Activated CD4-positive, CD25-positive, alpha-beta regulatory T cell treated with anti-CD3 and anti-CD28 coated beads, Interleukin-2, amount 50 U/mL, for 24 hours (primary cell): ENCODE data around the gene OR1J4.
"Not testable (repeated sequence)": the region's sequence is repeated elsewhere in the genome, so short reads cannot be mapped to it uniquely, and the experiment has no call there.

Experiments
- ATAC-seq, 2 donors: fragments of 150-1000 bp; cut with Tn5 transposase; one replicate each; pipeline ENCODE4 v1.10.0; 2021; ENCODE audit warnings: mild to moderate bottlenecking in 1 of 2, moderate library complexity in 1 of 2

Gene OR1J4

GRCh38 chr9:122518841-122519240 lies at the start of gene OR1J4:
TSS of gene OR1J4 (plus strand) at chr9:122519141. CDS start at chr9:122519141, 0 bp downstream.
- ATAC-seq, result no peak

- ATAC-seq, result no peak
Measured at GRCh38 chr9:122474561-122474960, 44.4 kb upstream of the OR1J4 start.

- ATAC-seq, result no peak
Measured at GRCh38 chr9:122475717-122476116, 43.2 kb upstream of the OR1J4 start.

- peak; percentile 48 to 64 for ATAC-seq
Measured at GRCh38 chr9:122477346-122477745, 41.6 kb upstream of the OR1J4 start.

GRCh38 chr9:122477826-122478225 lies 41.1 kb upstream of the OR1J4 start, which contains the start of gene OR1J1:
TSS of gene OR1J1 (minus strand) at chr9:122477926. CDS start at chr9:122477926, 0 bp downstream.
- ATAC-seq, result no peak

- ATAC-seq, result no peak
Measured at GRCh38 chr9:122479062-122479461, 39.9 kb upstream of the OR1J4 start.

GRCh38 chr9:122498883-122499288 lies 20.1 kb upstream of the OR1J4 start:
- no peak for ATAC-seq

- no peak for ATAC-seq
Measured at GRCh38 chr9:122506964-122507363, 12.0 kb upstream of the OR1J4 start.

- ATAC-seq, result no peak
Measured at GRCh38 chr9:122510502-122510901, 8.4 kb upstream of the OR1J4 start, which contains the start of gene OR1J2. TSS of gene OR1J2 (plus strand) at chr9:122510802. CDS start at chr9:122510802, 0 bp downstream.

- ATAC-seq, result no peak
Measured at GRCh38 chr9:122518226-122518625, 715 bp upstream of the OR1J4 start.

- ATAC-seq, result no peak
Measured at GRCh38 chr9:122519376-122519775, 435 bp downstream of the OR1J4 start.

- ATAC-seq, result peak; percentile 55 to 58
Measured at GRCh38 chr9:122526602-122527001, 7.7 kb downstream of the OR1J4 start.

- ATAC-seq, result no peak
Measured at GRCh38 chr9:122527193-122527592, 8.3 kb downstream of the OR1J4 start, which contains the start of gene OR1N1. TSS of gene OR1N1 (minus strand) at chr9:122527293. CDS start at chr9:122527293, 0 bp downstream.

GRCh38 chr9:122531157-122531556 lies 12.2 kb downstream of the OR1J4 start:
- not testable (repeated sequence) for ATAC-seq

GRCh38 chr9:122536134-122536533 lies 17.2 kb downstream of the OR1J4 start:
- ATAC-seq, result no peak

GRCh38 chr9:122537066-122537465 lies 18.1 kb downstream of the OR1J4 start:
- not testable (repeated sequence) for ATAC-seq

GRCh38 chr9:122538757-122539156 lies 19.8 kb downstream of the OR1J4 start:
- ATAC-seq, result no peak

- ATAC-seq, result no peak
Measured at GRCh38 chr9:122546196-122546595, 27.3 kb downstream of the OR1J4 start.

- ATAC-seq, result no peak
Measured at GRCh38 chr9:122551371-122551770, 32.4 kb downstream of the OR1J4 start.

- no peak for ATAC-seq
Measured at GRCh38 chr9:122552812-122553211, 33.9 kb downstream of the OR1J4 start, which contains the start of gene OR1N2. TSS of gene OR1N2 (plus strand) at chr9:122553112. CDS start at chr9:122553212, 100 bp downstream.

GRCh38 chr9:122561446-122561845 lies 42.5 kb downstream of the OR1J4 start:
- no peak for ATAC-seq

- no peak for ATAC-seq
Measured at GRCh38 chr9:122562134-122562760, 43.3 kb downstream of the OR1J4 start.

- no peak for ATAC-seq
Measured at GRCh38 chr9:122567901-122568300, 49.0 kb downstream of the OR1J4 start.
